Stimulated activated naive CD8-positive, alpha-beta T cell treated with anti-CD3 and anti-CD28 coated beads, Interleukin-15, Interleukin-2, amounts not matched to agents 100 U/mL and 50 U/mL, for 24 hours (primary cell): ENCODE results near the gene HOXB6.

Experiments used
- ATAC-seq: fragments of 150-1000 bp; cut with Tn5 transposase; one replicate; pipeline ENCODE4 v1.10.0; 2021
- DNase-seq: peaks from one replicate; pipeline ENCODE4 v3.0.0; 2021

HOXB6 gene

DNA sequence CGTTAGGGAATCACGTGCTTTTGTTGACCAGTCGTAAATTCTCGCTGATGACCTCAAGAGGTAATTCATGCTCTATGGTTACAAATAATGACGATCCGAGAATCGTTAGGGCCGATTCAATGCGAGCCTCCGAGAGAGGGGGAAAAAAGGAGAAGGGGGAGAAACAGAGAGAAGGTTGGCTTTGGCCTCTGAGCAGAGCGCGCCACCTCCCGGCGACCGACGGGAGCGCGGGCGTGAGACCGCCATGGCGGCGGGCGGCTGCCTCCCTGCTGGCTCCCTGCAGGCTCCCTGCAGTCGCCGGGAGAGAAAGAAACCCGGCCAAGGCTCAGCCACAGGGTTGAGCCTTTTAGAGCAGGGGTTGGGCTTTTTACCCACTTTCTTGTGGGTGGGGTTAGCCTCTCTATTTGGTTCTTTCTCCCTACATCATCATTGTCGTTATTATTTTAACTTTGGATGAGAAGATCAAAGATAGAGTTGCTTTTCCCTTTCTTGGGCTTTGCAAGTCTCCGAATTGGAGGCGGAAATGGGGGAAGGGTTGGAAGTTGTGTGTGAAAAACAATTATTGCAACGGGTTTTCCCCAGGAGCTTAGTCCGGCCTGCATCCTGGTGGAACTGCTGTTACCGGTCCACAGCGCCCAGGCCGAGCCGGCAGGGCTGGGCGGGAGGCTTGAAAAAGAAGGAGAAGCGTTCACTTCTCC is 10.8 kb downstream of the HOXB6 start:
- peak; percentile 56 for ATAC-seq
- DNase-seq, result peak; percentile 90

DNA sequence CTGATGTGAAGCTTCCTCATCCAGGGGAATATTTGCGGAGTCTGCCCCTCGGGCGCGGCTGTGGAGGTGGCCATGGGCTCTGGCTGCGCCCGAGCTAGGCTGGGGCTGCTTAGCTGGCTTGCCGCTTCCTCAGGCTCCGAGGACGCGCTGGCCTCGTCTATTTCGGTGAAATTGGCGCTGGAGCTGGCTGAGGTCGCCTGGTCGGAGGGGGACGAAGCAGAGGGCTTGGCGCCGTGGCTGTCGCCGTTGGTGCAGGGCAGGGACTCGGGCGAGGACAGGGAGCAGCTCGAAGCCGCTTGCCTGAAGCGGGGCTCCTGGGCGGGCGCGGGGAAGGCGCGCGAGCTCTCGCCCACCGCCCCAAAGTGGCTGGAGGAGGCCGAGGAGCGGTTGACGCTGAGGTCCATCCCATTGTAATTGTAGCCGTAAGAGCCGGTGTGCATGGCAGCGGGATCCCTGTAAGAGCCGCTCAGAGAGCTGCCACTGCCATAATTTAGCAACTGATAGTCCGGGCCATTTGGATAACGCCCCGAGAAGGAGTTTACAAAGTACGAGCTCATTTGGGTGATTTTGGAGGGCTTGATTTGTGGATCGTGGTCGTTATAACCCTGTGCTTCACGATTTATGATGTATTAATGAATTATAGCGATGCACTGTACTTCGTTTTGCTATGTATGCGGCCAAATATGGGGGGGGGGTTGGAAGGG is 11.5 kb downstream of the HOXB6 start, which contains the start of gene HOXB5:
Gene HOXB5 (minus strand): TSS at position 654 of the 704 bp plus-strand sequence. CDS start 97 bp downstream, at position 557.
- no peak for ATAC-seq
- peak; percentile 41 for DNase-seq

DNA sequence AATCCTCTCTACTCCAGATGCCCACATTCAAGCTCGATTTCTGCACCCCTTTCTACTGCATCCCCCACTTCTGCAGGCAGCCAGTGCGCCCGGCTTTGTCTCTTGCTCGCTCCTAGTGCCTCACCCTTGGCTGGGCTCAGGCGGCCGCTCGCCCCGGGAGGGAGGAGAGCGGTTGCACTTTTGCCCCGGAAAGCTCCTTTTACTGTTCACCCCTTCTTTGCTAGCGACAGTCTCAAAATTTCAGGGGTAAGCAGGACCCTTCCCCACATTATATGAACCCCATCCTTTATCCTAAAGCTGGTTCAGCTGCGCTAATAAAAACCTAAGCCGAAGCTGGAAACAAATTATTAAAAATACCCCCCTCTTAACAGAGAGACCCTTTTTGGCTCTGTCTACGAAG is 12.2 kb downstream of the HOXB6 start:
- no peak for DNase-seq
- ATAC-seq, result no peak

DNA sequence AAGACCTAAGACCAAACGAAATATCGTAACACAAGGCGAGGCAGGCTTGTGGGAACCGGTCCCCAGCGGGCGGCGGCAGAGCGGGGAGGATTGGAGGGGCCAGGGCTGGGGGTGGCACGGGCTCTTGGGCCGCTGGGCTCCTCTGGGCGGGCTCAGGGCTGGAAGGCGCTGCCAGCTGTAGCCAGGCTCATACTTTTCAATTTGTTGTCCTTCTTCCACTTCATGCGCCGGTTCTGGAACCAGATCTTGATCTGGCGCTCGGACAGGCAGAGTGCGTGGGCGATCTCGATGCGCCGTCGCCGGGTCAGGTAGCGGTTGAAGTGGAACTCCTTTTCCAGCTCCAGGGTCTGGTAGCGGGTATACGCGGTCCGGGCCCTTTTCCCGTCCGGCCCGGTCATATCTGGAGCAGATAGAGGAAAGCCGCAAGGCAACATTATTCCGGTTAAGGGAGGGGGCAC is 12.7 kb downstream of the HOXB6 start:
- no peak for DNase-seq

DNA sequence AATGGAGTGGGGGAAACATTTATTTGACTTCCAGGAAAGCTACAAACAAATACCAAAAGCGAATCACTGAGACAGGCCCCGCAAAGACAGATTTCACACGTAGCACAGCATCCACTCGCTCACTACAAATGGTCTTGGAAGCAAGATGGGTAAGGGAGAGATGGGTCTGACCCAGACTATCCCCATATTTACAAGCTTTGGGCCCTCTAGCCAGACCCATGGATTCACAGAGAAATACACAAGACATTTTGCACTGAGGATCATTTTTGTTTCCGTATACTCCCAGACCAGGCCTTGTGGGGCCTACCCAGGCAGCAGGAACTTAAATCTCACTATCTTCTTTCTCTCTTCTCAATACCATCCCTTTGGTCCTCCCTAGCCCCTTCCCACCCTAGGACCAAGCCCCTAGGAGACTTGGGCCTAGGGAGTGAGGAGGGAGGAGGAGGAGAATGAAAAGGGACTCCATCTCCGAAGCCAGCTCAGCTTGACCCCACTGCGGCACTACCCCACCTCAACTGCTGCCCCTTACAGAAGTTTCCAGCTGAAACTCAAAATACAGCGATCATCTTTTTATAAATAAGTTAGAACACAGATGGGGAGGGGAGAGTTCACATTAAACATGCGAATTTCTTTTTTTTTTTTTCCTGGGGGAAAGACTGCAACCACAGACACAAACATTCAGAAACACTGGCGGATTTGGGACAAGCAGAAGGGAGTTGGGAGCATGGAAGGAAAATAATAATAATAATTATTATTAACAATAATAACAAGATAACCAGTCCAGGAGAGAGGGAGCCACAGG is 13.3 kb downstream of the HOXB6 start:
- DNase-seq (no peak), ATAC-seq (no peak)

More for the DNA sequence above, 12.7 kb downstream of the HOXB6 start:
- no peak for ATAC-seq

DNA sequence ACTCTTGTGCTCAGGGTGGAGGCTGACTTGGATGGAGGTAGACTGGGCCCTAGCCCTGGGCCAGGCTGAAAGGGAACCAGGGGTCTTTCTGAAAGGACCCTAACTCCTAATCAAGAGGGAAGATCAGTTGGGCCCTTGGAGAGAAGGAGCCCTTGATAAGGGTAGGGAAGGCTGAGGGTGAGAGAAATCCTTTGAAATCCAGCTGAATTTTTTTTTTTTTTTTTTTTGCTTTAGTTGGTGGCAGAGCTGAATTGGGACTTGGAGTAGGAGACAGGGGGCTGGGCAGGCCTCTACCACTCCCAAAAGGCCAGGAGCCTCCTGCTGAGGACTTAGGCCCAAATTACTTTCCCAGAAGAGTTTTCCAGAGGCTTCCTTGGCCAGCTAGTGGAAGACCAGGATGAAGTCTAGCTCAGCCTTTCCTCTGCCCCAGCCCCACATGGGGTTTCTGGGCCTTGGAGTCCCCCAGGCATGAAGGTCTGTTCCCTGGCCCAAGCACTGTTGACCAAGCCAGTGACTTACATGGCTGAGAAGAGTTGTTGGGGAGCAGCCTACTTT is 14.1 kb downstream of the HOXB6 start:
- DNase-seq, result no peak
- no peak for ATAC-seq

DNA sequence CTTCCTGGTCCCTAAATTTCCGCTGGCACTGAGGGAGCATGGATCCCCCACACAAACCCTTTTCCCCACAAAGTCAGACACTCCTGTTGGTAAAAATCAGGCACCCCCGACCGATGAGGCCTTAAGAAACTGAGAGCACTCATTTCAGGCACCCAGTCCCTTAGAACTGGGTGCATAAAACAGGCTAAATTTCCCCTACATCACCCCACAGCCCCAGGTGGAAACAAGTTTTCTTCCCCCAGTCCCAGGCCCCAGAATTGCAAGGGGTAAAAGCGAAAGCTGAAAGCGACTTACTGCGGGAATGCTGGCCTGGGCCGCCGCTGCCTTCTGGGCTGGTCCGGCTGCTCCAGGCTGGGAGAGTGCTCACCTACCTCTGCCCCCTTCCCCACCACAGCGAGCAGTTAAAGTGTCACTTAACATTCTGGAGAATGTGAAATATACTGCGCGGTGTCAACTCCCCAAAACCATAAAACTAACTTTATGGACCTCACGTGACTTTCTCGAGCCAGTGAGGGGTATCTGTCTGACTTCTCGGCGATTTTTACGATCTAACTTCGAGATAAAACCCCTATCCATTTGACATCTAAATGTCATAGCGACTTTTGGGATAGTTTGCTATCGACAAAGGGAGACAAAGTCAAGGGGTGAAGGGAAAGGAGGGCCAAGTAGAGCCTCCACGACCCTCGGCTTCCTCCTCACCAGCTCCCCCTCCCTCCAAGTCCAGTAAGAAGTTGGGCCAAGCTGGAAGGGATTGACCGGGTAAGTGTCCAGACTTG is 14.8 kb downstream of the HOXB6 start, which contains the start of gene HOXB3:
Gene HOXB3 (minus strand): TSS at position 411 of the 776 bp plus-strand sequence. CDS start 37,767 bp downstream, outside the sequence.
- no peak for DNase-seq
- no peak for ATAC-seq

DNA sequence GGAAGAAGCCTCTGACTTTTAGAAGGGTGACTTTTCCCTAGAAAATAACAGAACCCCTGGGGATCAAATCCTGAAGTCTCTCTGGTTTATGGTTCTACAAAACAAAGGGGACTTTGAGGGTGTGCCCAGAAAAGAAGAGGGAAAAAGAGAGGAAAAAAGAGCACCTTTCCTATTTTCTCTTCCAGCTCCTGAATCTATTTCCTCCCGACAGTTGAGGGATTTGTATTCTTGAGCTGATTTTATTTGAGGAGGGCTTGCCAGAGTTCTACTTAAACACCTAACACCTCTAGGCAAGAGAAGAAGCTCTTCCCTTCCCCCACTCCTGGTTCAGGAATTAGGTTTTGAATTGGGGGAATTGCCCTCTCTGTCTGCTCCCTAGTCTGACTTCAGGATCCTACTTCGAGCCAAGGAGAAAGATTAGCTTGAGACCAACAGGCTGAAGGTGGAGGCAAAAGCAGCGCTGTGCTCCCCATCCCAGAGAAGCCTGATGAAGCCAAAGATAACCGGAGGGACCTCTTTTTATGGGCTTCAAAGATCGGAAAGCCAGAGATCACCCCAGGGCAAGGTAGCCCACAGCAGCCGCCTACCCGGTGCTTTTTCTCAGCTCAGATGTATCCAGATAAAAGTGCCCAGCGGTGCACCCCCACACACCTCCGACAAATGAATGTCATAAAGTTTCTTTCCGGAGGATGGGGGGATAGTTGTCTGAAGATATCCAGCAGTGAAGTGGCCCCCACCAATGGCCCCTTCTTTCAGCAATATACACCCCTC is 15.5 kb downstream of the HOXB6 start:
- DNase-seq, result no peak
- ATAC-seq, result no peak

DNA sequence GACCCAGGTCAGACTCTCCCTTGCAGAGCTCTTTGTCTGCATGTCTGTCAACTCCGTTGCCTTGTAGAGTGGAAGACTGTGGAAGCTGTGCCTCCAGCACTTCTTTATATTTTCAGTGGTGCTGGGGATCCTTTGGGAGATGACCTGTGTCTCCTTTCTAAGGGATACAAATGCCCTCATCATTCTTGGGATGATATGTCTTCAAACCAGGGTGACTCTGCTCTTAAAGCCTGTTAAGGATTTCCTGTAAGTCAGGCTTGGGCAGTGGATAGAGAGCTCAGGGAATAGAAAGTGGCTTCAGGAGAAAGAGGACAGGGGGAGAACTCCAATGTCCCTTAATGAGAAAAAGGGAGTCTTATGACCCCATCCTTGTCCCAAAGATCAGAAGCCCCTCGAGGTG is 16.3 kb downstream of the HOXB6 start:
- ATAC-seq (no peak), DNase-seq (no peak)

DNA sequence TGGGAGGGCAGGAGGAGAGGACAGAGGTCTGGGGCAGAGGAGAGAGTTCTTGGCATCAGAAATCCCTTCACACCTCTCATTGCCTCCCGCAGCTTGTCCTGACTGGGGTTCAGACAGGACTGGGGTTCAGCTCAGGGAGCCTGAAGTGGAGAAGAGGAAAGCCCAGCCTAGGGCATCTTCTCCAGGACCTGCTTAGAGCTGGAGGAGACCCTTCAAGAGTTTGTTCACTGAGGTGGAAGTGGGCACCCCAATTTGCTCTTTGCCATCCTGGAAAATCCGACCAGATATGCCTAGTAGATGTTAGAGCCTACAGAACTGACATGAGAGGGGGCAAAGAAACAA is 16.7 kb downstream of the HOXB6 start:
- DNase-seq, result no peak
- ATAC-seq, result no peak

DNA sequence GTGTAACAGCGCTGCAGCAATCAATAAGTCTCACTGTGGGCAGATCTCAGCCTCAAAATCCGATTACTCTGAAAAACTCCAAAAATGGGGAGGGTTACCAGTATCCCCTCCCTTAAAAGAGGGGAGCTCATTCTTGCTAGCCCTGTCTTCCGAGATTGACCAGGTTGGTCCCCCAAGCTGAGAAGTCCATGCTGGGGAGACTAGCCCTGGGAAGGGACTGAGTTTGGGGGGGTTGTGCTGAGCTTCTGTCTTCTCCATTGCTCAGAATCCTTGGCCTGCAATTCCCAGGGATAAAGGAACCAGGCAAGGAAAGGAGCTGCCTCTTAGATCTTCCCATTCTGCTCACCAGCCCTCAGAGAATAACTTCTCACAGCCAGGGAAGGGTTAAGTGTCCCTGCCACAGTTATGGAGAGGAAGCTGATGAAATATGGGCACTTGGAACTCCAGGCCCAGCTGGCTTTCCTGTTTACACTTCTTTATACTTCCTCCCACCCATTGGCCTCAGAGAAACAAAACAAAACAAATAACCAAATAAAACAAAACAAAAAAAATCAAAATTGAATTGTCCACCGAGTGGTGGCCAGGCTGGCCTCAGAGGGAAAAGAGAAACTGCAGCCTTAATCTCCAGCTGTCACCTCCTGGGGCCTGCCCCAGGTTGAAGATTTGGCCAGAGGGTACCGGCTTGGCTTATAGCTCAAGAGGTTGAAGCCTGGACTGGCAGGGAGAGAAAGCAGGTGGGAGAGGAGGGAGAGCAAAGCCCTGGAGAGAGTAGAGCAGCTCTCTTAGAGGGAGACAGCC is 17.3 kb downstream of the HOXB6 start:
- DNase-seq, result no peak
- ATAC-seq, result no peak

DNA sequence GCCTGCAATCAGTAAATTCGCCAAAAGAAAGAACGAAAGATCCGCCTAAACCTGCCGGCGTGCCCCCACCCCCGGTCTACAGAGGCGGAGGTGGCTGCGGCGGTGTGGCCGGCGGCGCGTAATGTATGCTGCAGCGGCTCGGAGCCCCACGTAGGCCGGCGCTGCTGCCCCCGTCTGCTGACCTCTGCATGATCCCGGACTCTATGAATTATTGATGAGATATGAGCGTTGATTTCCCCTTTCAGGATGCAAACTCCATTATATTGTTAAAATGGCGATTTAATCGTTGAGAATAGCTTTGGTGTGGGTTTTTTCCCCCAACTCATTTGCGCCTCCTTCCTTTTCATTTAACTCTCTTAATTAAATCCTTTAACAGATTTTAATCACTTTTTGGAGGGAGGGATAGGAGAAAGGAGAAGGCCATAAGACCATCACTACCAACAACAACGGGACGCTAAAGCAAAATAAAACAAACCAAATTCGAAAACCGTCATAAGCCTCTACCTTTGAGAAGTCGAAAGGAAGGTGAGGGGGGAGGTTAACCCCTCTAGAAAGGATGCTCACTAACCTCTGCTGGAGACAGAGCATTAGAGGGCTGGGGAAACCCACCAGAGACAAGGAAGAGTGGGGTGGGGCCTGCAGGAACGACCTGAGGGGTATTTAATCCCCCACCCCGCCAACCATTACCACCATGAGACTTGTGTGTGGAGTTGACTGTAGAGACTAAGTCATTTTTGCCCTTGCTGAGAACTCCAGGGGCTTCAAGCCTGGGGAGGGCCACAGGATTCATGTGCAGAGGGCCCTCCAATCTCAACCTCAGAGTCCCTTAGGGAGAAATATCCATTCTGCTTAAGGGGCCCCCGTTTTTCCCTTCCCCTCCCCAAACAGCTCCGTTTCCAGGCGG is 18.2 kb downstream of the HOXB6 start:
- DNase-seq, result peak; percentile 53
- no peak for ATAC-seq

DNA sequence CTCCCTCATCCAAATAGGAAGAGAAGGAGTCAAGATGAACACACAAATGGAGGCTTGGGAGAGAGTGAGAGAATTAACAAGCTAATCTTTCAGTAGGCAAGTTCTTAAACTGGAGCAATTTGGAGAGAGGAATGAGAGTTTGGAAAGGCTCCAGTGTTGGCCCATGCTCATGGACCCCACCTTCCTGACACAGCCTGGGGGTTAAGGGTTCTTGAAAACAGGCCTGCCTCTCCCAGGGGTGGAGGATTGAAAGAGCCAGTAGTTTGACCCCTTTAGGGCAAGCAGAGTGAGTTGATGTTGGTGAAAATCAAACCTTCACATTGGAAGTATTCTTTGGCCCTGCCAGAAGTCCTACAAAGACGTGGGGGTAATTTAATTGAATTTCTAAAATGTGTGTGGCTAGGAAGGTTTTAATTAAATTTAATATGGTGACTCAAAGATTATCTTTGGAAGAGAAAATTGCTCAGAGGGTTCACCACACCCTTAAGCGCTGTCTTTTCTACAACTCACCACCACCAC is 20.5 kb downstream of the HOXB6 start:
- DNase-seq (no peak), ATAC-seq (no peak)

DNA sequence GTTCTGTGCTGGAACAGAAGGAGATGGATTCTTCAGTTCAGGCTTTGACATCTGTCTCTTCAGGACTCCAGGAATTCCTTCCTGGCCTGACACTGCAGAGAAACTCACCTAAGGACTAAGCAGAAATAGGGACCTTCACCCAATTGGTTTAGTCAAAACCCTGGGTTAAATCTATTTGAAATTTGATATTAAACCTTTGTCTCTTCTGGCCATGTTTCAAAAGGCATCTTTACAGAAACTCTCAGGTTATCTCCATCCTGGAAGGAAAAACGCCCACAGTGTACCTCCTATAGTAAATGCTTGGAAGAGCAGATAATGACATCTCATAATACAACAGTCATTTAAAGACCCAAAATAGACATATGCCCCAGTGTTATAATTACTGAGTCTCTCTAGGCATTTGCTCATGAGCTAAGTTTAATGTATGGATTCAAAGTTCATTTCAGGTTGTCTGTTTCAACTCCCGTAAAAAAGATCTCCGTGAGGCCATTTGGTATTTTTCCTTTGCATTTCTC is 21.0 kb downstream of the HOXB6 start:
- no peak for ATAC-seq
- DNase-seq, result no peak

DNA sequence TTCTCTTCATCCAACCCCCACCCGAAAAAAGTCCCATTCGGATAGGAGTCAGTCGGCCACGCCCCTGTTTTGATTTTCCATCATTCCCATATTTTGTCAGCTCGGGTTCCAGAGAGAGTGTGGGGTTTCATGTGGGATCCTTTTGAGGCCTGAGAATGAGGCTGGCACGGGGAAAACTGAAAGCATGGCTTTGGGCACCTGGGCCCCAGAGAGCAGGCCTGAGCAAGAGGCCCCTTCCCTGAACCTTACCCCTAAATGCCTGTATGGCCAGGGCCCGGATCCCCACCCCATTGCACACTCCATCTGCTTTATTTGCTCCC is 22.1 kb downstream of the HOXB6 start:
- ATAC-seq, result no peak
- no peak for DNase-seq

DNA sequence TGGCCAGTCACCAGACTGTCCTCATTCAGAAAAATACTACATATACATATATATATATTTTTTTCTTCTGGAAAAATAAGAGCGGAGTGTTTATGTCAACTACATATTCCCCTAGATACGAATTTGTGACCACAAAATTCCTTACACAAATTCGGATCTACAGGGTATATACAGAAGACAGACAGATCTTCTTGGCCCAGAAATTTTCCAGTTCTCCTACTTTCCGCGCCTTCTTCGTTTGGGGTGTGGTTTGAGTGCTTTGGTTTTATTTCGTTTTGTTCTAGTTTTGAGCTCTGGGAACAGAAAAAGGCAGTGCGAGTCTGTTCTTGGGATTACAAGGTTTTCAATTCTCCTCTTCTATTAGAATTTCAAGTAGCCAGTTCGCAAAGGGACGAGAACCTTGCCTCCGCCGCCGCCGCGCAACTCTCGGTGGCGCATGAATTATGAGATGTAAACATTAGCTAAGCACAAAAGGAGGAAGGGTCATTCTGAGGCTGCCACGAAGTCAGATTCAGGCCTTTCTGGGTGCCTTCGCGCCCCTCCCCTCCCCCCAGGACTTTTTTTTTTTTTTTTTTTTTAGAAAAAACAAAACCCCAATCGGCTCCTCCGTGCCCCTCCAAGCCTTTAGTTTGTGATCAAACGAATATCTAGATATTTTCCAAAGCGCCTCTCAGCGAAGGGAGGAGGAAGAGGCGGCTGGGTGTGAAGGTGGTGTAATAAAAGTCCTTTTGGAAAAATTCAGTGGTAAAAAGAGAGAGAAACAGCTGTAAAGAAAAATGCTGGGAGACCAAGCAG is 24.8 kb downstream of the HOXB6 start:
- ATAC-seq (no peak), DNase-seq (no peak)

DNA sequence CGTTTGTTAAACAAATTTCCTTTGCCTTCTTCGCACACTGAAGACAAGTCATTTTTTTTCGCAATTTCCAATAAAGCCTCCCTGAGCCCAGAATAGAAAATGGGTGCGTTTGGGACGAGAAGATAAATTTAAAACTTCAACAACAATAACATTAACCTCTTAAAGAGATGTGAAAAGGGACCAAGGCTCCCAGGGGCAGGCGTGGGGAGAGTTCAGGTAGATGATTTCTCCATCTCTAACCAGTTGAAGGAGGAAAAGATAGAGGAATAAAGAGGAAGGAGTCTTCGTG is 25.4 kb downstream of the HOXB6 start:
- DNase-seq (no peak), ATAC-seq (no peak)
